ENCODE measurements around the gene NMRK1.

DNA sequence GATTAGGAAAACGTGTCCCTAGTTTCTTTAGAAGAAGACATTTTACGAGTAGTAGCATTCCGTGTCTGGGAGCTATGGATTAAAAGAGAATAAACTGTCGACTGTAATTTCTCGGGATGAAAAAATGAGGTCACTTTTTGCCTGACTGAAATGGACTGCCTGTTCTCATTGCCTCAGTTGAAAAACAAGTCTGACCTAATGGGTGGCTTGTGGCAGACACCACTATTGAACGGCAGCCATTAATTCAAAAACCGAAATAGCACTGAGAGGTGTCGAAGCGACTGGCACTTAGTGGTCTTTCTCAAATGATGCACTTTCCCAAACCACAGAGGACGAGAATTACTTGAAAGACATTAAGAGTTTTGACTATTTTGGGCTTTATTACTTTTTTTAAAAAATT lies 35.7 kb upstream of the NMRK1 start:
- TF ChIP-seq EZH2 (IDR thresholded peaks at IDR 0.05; ENCODE audit: low read depth) = no peak
- TF ChIP-seq, protein P1, sequence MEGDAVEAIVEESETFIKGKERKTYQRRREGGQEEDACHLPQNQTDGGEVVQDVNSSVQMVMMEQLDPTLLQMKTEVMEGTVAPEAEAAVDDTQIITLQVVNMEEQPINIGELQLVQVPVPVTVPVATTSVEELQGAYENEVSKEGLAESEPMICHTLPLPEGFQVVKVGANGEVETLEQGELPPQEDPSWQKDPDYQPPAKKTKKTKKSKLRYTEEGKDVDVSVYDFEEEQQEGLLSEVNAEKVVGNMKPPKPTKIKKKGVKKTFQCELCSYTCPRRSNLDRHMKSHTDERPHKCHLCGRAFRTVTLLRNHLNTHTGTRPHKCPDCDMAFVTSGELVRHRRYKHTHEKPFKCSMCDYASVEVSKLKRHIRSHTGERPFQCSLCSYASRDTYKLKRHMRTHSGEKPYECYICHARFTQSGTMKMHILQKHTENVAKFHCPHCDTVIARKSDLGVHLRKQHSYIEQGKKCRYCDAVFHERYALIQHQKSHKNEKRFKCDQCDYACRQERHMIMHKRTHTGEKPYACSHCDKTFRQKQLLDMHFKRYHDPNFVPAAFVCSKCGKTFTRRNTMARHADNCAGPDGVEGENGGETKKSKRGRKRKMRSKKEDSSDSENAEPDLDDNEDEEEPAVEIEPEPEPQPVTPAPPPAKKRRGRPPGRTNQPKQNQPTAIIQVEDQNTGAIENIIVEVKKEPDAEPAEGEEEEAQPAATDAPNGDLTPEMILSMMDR (conservative IDR thresholded peaks at IDR 0.05) = no peak

All from PC-9 (cell line).